GM20000 (cell line): Measurements from ENCODE around the gene GPD2.

Source experiments
- DNase-seq: peaks from one replicate; pipeline ENCODE4 v3.0.0; 2012; ENCODE audit warnings: low spot score
- TF ChIP-seq, protein P1 (sequence below): IDR thresholded peaks from 2 replicates; pipeline ENCODE4 v1.5.1; 2012; ENCODE audit warnings: mild to moderate bottlenecking, control low read depth; ENCODE audit errors: extremely low read depth, missing control alignments

GPD2 gene

GRCh38 chr2:156537141-156537540 is 101.0 kb downstream of the GPD2 start:
- TF ChIP-seq, protein P1, sequence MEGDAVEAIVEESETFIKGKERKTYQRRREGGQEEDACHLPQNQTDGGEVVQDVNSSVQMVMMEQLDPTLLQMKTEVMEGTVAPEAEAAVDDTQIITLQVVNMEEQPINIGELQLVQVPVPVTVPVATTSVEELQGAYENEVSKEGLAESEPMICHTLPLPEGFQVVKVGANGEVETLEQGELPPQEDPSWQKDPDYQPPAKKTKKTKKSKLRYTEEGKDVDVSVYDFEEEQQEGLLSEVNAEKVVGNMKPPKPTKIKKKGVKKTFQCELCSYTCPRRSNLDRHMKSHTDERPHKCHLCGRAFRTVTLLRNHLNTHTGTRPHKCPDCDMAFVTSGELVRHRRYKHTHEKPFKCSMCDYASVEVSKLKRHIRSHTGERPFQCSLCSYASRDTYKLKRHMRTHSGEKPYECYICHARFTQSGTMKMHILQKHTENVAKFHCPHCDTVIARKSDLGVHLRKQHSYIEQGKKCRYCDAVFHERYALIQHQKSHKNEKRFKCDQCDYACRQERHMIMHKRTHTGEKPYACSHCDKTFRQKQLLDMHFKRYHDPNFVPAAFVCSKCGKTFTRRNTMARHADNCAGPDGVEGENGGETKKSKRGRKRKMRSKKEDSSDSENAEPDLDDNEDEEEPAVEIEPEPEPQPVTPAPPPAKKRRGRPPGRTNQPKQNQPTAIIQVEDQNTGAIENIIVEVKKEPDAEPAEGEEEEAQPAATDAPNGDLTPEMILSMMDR = no peak
- DNase-seq = no peak

- DNase-seq = no peak
- TF ChIP-seq, protein P1 = no peak
Measured at GRCh38 chr2:156538083-156538504, 101.9 kb downstream of the GPD2 start.

- TF ChIP-seq, protein P1 = no peak
Measured at GRCh38 chr2:156539086-156539860, 103.1 kb downstream of the GPD2 start.

GRCh38 chr2:156540706-156541105 is 104.5 kb downstream of the GPD2 start:
- TF ChIP-seq, protein P1 = no peak
- no peak for DNase-seq

More at GRCh38 chr2:156539086-156539860, 103.1 kb downstream of the GPD2 start:
- DNase-seq = no peak

GRCh38 chr2:156541229-156541628 is 105.0 kb downstream of the GPD2 start:
- TF ChIP-seq, protein P1 = no peak
- DNase-seq = no peak

DNA sequence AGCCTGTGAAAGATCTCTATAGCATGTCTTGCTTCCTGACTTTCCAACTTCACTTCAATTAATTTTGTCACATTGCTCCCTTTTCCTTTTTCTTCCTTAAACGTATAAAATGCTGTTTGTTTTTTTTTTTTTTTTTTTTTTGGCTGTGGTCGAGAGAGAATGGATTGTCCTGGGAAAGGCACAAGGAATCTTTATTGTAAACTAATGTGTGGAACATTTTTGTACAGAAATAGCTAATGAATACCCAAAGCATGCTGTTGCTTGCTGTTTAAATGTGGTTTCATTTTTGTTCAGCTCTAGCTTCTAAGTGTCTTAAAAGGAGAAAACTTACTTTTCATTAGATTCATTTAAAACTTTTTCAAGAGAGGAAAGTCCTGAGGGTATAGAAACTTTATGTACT is 105.5 kb downstream of the GPD2 start:
- TF ChIP-seq, protein P1 = no peak
- DNase-seq = no peak

DNA sequence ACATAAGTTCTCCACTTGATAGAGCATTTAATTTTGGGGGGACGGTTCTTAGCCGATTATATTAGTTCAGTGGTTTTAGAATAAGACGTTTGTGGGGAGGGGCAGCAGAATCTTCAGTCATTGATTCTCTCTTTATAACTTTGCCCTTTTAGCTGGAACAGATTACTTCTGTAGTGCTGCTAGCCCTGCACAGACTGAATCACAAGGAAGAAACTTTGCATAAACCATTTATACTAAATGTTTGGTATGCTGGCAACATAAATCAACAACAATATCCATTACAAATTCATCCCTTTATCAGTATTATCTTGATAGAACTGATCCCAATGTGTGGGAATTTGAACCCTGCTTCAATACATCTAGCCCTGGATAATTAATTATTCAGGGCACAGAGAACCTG is 112.2 kb downstream of the GPD2 start:
- DNase-seq = no peak
- TF ChIP-seq, protein P1 = no peak
